ENCODE measurements around the gene TOMM40. TPM values are rescaled to one million over a fixed set of nuclear protein-coding genes. Genes with fewer than 3 reads are reported as not detected.

Gene TOMM40
- total RNA-seq, 1 donor from 2014 or later: 107 TPM

DNA sequence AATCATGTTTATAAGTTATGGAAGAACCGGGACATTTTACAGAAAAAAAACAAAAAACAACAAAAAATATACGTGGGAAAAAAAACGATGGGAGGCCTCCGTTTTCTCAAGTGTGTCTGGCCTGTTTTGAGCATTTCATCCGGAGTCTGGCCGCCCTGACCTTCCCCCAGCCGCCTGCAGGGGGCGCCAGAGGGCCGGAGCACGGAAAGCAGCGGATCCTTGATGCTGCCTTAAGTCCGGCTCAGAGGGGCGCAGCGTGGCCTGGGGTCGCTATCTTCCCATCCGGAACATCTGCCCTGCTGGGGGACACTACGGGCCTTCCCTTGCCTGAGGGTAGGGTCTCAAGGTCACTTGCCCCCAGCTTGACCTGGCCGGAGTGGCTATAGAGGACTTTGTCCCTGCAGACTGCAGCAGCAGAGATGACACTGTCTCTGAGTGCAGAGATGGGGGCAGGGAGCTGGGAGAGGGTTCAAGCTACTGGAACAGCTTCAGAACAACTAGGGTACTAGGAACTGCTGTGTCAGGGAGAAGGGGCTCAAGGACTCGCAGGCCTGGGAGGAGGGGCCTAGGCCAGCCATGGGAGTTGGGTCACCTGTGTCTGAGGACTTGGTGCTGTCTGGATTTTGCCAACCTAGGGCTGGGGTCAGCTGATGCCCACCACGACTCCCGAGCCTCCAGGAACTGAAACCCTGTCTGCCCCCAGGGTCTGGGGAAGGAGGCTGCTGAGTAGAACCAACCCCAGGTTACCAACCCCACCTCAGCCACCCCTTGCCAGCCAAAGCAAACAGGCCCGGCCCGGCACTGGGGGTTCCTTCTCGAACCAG is 12.8 kb downstream of the TOMM40 start:
- H3K4me1 ChIP-seq (ENCODE audit: insufficient read depth, low read length): no peaks in the 10 kb centered on the region
- no peak overlapping the region for H3K27ac ChIP-seq (ENCODE audit: low read depth, low read length)
- no peaks in the 10 kb centered on the region for H3K9me3 ChIP-seq (ENCODE audit: insufficient read depth, low read depth, low read length)
- peaks cover 23% of the 10 kb centered on the region for H4K20me1 ChIP-seq (ENCODE audit: insufficient read depth, low read length)
- H3K27me3 Mint-ChIP-seq (ENCODE audit: low read depth, unreplicated experiment): no peaks in the 10 kb centered on the region
- TF ChIP-seq, protein P1, sequence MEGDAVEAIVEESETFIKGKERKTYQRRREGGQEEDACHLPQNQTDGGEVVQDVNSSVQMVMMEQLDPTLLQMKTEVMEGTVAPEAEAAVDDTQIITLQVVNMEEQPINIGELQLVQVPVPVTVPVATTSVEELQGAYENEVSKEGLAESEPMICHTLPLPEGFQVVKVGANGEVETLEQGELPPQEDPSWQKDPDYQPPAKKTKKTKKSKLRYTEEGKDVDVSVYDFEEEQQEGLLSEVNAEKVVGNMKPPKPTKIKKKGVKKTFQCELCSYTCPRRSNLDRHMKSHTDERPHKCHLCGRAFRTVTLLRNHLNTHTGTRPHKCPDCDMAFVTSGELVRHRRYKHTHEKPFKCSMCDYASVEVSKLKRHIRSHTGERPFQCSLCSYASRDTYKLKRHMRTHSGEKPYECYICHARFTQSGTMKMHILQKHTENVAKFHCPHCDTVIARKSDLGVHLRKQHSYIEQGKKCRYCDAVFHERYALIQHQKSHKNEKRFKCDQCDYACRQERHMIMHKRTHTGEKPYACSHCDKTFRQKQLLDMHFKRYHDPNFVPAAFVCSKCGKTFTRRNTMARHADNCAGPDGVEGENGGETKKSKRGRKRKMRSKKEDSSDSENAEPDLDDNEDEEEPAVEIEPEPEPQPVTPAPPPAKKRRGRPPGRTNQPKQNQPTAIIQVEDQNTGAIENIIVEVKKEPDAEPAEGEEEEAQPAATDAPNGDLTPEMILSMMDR (IDR thresholded peaks at IDR 0.05; ENCODE audit: insufficient read depth, low read depth, low read length): peak; percentile 89
- TF ChIP-seq EZH2 (IDR thresholded peaks at IDR 0.05; ENCODE audit: insufficient read depth, low read length): no peak
- DNase-seq (ENCODE audit: low read depth) (no peak), FAIRE-seq (no peak)
- peaks cover 9% of the 10 kb centered on the region for H3K4me1 Mint-ChIP-seq (ENCODE audit: low read depth, unreplicated experiment)
- H3K9ac ChIP-seq (ENCODE audit: low read length): no peak overlapping the region
- H3K36me3 ChIP-seq (ENCODE audit: insufficient read depth, low read length): peaks cover 9% of the 10 kb centered on the region
- no peak overlapping the region for H2AFZ ChIP-seq (ENCODE audit: low read depth, low read length)
- no peak overlapping the region for H3K4me2 ChIP-seq (ENCODE audit: low read length)
- H3K4me3 Mint-ChIP-seq (ENCODE audit: unreplicated experiment): no peak overlapping the region
- H3K36me3 Mint-ChIP-seq (ENCODE audit: low read depth, unreplicated experiment): peaks cover 12% of the 10 kb centered on the region
- peak overlapping the region; percentile 3 for H3K27ac Mint-ChIP-seq (ENCODE audit: unreplicated experiment)
- H3K79me2 ChIP-seq (ENCODE audit: insufficient read depth, low read length): no peaks in the 10 kb centered on the region
- no peak overlapping the region for H3K4me3 ChIP-seq (ENCODE audit: insufficient read depth, low read depth, low read length)
- H3K27me3 ChIP-seq (ENCODE audit: insufficient read depth, low read length): peaks cover 4% of the 10 kb centered on the region
- no peaks in the 10 kb centered on the region for H3K9me3 Mint-ChIP-seq (ENCODE audit: unreplicated experiment)

DNA sequence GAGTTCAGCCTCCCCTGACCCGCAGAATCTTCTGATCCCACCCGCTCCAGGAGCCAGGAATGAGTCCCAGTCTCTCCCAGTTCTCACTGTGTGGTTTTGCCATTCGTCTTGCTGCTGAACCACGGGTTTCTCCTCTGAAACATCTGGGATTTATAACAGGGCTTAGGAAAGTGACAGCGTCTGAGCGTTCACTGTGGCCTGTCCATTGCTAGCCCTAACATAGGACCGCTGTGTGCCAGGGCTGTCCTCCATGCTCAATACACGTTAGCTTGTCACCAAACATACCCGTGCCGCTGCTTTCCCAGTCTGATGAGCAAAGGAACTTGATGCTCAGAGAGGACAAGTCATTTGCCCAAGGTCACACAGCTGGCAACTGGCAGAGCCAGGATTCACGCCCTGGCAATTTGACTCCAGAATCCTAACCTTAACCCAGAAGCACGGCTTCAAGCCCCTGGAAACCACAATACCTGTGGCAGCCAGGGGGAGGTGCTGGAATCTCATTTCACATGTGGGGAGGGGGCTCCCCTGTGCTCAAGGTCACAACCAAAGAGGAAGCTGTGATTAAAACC is 13.5 kb downstream of the TOMM40 start:
- peaks cover 4% of the 10 kb centered on the region for H3K27me3 ChIP-seq (ENCODE audit: insufficient read depth, low read length)
- H3K4me3 Mint-ChIP-seq (ENCODE audit: unreplicated experiment): peak overlapping the region; percentile 95
- no peak overlapping the region for H3K4me2 ChIP-seq (ENCODE audit: low read length)
- H3K4me3 ChIP-seq (ENCODE audit: insufficient read depth, low read depth, low read length): no peak overlapping the region
- H3K27me3 Mint-ChIP-seq (ENCODE audit: low read depth, unreplicated experiment): no peaks in the 10 kb centered on the region
- peaks cover 9% of the 10 kb centered on the region for H3K4me1 Mint-ChIP-seq (ENCODE audit: low read depth, unreplicated experiment)
- no peak overlapping the region for H3K9ac ChIP-seq (ENCODE audit: low read length)
- TF ChIP-seq, protein P1 (IDR thresholded peaks at IDR 0.05; ENCODE audit: insufficient read depth, low read depth, low read length): no peak
- no peak for TF ChIP-seq EZH2 (IDR thresholded peaks at IDR 0.05; ENCODE audit: insufficient read depth, low read length)
- H3K36me3 ChIP-seq (ENCODE audit: insufficient read depth, low read length): peaks cover 9% of the 10 kb centered on the region
- peak overlapping the region; percentile 3 for H3K27ac Mint-ChIP-seq (ENCODE audit: unreplicated experiment)
- H3K4me1 ChIP-seq (ENCODE audit: insufficient read depth, low read length): no peaks in the 10 kb centered on the region
- peaks cover 12% of the 10 kb centered on the region for H3K36me3 Mint-ChIP-seq (ENCODE audit: low read depth, unreplicated experiment)
- H4K20me1 ChIP-seq (ENCODE audit: insufficient read depth, low read length): peaks cover 23% of the 10 kb centered on the region
- no peaks in the 10 kb centered on the region for H3K79me2 ChIP-seq (ENCODE audit: insufficient read depth, low read length)
- H2AFZ ChIP-seq (ENCODE audit: low read depth, low read length): no peak overlapping the region
- no peak for FAIRE-seq
- no peaks in the 10 kb centered on the region for H3K9me3 Mint-ChIP-seq (ENCODE audit: unreplicated experiment)
- DNase-seq (ENCODE audit: low read depth): no peak
- H3K9me3 ChIP-seq (ENCODE audit: insufficient read depth, low read depth, low read length): no peaks in the 10 kb centered on the region
- H3K27ac ChIP-seq (ENCODE audit: low read depth, low read length): no peak overlapping the region

Data from astrocyte (in vitro differentiated cells and primary cell).